ENCODE results near the gene PMM1.
A peak's percentile ranks its signal among the peaks of the same experiment; 100 is the strongest.
"Not testable (repeated sequence)": the region's sequence is repeated elsewhere in the genome, so short reads cannot be mapped to it uniquely, and the experiment has no call there.

PMM1 gene

DNA sequence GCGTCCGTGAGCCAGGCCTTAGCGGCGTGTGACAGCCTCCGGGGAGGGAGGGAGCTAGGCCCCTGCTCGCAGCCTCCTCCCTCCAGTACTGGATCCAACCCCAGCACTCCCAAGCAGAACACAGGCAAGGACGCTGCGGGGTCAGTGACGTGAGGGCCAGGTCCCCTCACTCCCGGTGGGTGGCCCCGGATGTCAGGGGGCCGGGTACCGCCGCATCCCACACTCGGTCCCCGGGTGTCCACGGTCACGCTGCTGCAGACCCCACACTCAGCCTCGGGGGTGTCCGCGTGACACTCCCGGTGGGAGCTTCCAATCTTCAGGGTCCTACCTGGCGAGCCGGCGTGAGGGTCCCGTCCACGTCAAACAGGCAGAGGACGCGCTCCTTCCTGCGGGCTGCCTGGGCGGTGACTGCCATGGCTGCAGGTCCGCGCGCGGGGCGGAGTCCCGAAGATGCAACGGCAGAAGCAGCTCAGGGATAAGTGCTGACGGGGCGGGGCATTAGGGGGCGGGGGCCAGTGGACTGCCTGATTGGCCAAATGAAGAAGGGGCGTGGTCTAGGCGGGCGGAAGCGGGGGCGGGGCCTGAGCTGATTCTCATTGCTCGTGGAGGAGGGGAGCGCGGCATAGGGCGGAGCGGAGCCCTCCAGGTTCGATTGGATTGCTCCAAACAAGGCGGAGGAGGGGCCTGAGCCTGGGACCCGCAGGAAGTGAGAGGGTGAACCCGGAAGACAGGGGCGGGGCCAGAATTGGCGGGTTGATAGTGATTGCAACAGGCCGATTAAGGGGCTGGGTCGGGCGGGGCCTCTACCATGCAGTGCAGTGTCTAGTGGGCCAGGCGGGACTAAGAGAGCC is at the start of gene PMM1:
Gene PMM1, minus strand, starts transcription at position 450 of the 851 bp plus-strand sequence. Its CDS starts 35 bp downstream, at position 415.
- peak; percentile 100 for DNase-seq

DNA sequence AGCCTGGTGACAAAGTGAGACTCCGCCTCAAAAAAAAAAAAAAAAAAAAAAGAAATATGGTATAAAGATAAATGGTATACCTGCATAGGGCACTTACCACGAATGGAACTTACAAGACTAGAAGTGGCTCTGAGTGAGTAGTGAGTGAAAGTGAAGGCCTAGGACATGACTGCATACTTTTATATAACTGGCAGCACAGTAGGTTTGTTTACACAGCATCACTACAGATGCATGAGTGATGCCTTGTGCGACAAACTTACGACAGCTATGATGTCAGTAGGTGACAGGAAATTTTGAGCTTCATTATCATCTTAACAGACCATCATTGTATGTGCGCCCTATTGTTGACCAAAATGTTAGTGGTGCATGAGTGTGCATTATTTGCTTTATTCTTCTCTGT is 49.1 kb upstream of the PMM1 start:
- no peak for DNase-seq

DNA sequence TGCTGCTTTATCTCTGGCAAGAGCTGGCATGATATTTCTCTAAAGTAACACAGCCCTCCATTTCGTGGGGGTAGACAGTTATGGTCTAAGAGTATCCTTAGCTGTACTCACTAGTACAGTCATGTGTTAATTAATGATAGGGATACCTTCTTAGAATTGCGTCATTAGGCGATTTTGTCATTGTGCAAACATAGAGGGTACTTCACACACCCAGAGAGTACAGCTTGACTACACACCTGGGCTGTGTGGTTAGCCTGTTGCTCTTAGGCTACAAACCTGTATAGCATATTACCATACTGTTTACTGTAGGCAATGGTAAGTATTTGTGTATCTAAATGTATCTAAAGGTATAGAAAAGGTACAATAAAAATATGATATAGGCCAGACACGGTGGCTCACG is 48.5 kb upstream of the PMM1 start:
- no peak for DNase-seq

DNA sequence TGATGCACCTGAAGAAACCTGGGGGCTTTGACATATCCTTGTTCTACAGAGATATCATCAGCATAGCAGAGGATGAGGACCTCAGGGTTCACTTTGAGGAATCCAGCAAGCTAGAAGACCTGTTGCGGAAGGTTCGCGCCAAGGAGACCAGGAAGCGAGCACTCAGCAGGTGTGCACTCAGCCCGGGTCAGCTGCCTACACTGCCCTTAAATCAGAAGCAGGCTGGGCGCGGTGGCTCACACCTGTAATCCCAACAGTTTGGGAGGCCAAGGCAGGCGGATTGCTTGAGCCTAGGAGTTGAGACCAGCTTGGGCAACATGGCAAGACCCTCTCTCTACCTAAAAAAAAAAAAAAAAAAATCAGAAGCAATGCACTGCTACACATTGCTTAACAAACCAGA is 48.0 kb upstream of the PMM1 start:
- not testable (repeated sequence) for DNase-seq

DNA sequence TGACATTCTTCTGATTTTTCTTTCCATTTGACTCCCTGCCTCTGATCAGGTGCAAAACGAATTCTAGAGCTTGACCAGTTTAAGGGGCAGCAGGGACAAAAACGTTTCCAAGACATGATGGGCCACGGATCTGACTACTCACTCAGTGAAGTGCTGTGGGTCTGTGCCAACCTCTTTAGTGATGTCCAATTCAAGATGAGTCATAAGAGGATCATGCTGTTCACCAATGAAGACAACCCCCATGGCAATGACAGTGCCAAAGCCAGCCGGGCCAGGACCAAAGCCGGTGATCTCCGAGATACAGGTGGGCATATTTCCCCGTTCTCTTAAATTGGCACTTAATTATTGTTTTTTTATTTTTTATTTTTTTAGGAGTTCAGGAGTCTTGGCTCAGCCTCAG is 46.8 kb upstream of the PMM1 start:
- DNase-seq: no peak

DNA sequence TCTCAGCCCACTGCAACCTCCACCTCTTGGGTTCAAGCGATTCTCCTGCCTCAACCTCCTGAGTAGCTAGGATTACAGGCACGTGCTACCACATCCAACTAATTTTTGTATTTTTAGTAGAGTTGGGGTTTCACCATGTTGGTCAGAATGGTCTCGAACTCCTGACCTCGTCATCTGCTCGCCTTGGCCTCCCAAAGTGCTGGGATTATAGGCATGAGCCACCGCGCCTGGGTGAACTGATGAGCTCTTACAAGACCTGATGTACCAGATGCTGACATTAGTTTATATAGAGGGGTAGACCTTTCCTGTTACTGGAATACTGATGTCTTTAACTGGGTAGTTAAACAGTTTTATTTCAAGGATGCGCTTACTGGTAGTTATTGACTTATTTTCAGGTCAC is 45.0 kb upstream of the PMM1 start:
- not testable (repeated sequence) for DNase-seq

DNA sequence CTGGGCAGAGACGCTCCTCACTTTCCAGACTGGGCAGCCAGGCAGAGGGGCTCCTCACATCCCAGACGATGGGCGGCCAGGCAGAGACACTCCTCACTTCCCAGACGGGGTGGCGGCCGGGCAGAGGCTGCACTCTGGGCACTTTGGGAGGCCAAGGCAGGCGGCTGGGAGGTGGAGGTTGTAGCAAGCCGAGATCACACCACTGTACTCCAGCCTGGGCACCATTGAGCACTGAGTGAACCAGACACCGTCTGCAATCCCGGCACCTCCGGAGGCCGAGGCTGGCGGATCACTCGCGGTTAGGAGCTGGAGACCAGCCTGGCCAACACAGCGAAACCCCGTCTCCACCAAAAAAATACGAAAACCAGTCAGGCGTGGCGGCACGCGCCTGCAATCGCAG is 42.0 kb upstream of the PMM1 start:
- DNase-seq: not testable (repeated sequence)

DNA sequence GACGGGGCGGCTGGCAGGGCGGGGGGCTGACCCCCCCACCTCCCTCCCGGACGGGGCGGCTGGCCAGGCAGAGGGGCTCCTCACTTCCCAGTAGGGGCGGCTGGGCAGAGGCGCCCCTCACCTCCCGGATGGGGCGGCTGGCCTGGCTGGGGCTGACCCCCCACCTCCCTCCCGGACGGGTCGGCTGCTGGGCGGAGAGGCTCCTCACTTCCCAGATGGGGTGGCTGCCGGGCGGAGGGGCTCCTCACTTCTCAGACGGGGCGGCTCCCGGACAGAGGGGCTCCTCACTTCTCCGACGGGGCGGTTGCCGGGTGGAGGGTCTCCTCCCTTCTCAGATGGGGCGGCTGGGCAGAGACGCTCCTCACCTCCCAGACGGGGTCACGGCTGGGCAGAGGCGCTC is 41.5 kb upstream of the PMM1 start:
- not testable (repeated sequence) for DNase-seq

DNA sequence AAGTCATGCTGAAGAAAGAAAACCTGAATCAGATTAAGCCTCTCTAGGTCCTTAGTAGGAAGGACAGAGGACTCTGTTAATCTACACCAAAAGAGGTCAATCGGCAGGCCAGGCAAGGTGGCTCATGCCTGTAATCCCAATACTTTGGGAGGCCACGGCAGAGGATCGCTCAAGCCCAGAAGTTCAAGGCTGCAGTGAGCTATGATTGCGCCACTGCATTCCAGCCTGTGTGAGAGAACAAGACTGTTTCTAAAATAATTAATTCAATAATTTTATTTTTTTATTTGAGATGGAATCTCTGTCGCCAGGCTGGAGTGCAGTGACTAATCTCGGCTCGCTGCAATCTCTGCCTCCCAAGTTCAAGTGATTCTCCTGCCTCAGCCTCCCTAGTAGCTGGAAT is 35.9 kb upstream of the PMM1 start:
- no peak for DNase-seq

DNA sequence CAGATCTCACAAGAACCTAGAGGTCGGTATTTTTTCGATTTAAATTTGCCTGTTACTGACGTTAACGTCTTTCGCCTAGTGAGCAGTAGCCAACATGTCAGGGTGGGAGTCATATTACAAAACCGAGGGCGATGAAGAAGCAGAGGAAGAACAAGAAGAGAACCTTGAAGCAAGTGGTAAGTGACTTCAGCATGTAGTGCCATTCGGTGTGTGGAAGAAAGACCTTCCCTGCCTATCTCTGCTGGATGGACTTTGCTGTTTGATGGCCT is 32.2 kb upstream of the PMM1 start:
- no peak for DNase-seq

DNA sequence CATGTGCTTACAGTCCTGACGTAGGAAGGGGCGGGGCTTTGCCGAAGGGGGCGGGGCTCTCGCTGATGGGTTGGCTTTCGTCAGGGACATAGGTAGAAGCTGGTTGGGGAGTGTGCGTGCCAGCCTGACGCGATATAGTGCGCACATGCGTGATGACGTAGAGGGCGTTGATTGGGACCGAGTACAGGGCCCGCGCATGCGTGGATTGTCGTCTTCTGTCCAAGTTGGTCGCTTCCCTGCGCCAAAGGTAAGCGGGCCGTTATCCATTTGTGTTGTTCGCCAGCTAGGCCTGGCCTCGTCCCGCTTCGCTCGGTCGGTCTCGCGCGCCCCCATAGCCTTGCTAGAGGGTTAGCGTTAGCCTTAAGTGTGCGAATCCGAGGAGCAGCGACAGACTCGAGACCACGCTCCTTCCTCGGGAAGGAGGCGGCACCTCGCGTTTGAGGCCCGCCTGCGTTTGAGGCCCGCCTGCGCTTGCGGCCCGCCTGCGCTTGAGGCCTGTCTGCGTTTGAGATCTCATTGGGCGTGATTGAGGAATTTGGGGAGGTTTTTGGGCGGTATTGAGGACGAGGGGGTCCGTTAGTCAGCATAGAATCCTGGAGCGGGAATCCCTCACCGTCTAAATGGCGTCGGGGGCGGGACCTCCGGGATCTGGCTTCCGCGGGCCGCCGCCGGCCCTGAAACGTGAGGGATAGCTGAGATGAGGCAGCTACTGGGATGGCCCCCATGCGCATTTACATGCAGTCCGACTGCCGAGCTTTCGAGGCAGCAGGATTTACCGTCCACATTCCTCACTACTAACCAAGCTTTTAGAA is 31.7 kb upstream of the PMM1 start, which contains the start of gene XRCC6:
Gene XRCC6, plus strand, starts transcription at position 197 of the 812 bp plus-strand sequence. CDS start 710 bp downstream, outside the sequence.
- DNase-seq: peak; percentile 100

DNA sequence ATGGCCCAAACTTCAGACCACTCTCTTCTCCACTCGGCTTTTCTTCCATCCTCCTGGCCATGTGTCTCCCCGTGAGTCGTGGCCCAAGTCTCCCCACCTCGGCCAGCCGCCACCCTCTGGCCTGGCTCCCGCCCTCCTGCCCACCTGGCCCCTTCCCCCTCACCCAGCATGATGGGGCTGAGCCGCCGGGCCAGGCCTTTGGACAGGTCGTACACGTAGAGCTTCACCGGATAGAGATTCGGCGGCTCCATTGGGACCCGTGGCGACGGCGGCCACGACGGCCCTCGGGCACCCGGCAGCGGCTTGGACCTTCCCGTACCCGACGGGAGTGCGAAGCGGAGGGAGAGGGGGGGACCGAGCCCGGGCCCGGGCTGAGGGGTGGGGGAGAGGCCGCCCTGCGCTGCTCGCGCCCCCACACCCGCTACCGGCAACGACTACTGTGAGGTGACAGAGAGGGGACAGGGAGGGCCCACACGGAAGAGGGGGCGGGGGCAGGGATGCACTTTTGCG is 31.0 kb upstream of the PMM1 start, which contains the start of gene DESI1:
Gene DESI1, minus strand, starts transcription at position 455 of the 510 bp plus-strand sequence. Its CDS starts 204 bp downstream, at position 251.
- no peak for DNase-seq

DNA sequence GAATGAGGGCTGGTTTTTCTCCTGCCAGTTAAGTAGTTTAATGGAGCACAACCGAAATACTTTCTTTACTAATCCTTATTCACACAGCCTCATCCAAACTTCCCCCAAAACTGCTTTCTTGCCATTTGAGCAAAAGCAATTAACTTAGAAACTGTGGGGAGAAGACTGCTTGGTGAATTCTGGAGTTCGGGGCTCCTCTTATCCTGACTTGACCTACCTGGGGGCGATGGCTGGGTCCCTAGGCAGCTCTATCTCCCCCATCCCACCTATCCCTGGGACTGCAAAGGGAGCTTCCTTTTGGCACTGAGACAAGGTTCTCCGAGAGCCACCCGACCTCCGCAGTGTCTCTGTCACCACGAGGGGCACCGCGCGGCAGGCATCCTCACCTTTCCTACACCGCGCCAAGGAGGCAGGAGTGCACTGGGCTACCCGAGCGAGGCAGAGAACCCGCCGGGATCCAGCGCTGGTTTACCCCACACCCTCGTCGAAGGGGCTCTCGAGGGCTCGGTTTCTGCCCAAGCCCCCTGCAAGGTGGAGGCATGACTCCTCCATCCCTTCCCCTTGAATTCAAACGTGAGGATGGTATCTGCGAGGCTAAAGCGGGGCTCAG is 30.4 kb upstream of the PMM1 start:
- peak; percentile 44 for DNase-seq

DNA sequence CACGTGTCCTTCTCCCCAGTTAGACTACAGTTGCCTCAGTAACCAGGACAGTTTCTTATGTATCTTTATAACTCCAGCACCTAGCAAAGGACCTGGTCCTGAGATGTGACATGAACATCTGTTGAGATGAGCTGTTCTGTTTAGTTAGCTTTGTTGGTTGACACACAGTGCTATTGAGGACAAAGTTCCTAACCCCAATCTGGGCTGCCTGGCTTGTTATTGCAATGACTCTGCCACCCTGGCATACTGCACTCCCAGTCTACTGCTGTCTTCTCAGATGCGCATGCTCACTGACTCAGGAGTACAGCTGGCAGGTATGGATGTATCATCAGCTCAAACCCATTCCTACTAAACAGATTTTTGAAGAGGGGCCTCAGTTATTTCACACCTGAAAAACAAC is 23.8 kb upstream of the PMM1 start:
- no peak for DNase-seq

DNA sequence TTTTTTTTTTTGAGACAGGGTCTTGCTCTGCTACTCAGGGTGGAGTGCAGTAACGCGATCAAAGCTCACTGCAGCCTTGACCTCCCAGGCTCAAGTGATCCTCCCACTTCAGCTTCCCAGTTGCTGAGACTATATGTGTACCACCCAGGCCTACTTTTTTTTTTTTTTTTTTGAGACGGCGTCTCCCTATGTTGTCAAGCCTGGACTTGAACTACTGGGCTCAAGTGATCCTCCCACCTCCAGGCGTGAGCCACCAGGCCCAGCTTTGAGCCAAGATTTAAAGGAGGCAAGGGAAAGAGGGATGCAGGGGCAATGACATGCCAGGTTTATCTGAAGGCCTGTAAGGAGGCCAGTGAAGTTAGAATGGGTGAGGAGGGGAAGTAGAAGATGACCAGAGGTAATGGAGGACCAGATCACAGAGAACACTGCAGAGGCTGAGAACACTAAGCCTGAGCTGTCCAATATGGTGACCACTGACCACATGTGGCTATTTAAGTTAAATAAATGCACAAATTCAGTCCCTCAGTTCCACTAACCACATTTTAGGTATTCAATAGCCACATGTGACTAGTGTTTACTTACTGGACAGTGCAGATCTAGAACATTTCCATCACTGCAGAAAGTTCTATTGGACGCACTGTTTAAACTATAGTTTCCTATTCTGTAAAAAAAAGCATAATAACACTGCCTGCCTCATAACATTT is 23.1 kb upstream of the PMM1 start:
- DNase-seq: no peak

DNA sequence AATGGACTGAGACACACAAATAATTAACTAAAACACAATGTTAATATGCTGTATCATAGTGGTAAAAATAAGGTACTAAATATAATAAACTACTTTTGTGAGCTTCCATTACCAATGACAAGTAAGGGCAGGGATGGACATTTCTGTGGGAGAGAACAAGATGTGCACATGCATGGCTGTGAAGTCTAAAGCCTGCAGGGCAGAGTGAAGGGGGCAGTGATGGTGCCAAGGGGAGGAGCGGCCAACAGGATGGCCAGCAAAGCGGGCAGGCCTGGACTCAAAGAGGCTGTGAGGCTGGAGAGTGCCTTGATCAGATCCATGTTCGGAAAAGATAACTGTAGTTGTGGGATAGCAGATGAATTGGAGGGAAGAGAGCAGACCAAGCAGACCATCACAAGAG is 18.7 kb upstream of the PMM1 start:
- no peak for DNase-seq

DNA sequence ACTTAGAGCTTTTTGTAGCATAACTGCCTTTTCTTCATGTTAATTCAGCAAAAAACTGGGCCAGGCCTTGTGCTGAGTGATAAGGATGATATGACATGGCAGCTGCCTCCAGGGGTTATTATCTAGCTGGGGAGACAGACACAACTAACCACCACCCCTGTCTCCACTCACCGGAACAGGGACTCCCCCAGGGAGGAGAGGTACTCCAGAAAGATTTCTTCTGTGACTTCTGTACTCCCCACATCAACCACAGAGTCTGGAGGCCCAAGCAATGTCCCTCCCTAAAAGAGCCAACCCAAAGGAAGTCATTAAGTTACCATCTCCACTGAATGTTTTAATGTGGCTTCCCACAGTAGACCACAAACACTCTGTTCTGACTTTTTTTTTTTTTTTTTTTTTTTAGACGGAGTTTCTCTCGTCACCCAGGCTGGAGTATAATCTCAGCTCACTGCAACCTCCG is 14.3 kb upstream of the PMM1 start:
- peak; percentile 87 for DNase-seq

DNA sequence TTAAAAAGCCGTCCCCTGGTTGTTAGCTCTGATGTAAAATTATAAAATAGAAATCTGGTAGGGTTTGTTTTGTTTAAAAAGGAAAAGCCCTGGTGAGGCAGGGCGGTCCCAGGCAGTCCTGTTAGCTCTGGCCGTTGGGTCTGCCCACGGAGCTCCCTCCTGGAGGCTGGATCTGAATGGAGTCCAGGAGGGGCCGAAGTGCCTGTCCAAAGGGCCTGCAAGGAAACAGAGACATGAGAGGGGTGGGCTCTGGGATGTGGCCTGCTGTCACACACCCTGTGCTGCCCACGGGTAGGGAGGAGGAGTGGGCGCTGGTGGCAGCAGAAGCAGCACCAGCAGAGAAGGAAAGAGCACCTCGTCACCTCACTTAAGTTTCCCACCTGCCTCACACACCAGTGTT is 11.3 kb upstream of the PMM1 start:
- no peak for DNase-seq

DNA sequence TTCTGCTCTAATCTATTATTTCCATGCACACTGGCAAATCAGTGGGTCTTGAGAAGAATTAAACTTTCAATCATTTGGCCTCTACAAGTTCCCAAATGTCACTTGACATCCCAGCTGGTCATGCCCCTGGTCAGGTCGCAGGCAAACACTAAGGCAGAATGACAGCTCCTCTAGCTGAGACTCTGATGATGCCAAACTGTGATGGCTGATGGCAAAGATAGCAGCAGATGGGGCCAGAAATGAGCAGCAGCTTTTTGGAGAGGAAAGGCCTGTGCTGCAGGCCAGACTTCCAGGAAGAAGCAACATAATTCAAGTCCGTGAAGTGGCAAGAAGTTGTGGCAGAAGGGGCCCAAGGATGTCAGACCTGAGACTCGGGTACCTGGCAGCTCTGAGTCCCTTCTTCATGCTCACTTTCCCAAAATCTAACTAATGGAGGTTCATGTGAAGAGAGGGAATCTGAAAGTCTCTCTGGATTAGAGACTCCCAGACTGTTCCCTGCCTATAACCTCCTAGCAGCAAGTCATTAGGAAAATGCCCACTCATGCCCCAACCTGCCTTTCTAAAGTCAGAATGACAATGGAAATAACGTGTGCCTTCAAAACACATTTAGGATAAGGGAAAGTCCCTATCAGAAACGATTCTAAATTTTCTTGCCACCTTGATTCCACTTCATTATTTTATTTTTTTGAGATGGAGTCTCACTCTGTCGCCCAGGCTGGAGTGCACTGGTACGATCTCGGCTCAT is 9.4 kb upstream of the PMM1 start:
- no peak for DNase-seq

DNA sequence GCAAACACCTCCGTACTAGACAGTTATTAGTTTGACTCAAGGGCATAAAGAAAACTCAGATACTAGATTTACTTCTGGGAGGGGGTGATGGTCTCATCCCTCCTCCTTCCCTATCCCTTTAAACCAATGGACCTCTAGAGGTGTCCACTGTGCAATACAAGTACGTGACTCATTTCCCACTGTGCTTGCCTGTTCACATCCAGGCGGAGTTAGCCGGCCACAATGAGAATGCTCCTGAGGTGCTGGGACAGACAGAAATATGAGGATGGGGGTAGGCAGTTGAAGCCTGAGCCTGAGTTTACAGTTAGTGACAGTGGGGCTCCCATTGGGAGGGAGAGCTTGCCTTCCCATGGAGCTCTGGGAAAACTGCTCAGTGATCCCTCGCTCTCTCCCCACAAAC is 8.4 kb upstream of the PMM1 start:
- DNase-seq: no peak

DNA sequence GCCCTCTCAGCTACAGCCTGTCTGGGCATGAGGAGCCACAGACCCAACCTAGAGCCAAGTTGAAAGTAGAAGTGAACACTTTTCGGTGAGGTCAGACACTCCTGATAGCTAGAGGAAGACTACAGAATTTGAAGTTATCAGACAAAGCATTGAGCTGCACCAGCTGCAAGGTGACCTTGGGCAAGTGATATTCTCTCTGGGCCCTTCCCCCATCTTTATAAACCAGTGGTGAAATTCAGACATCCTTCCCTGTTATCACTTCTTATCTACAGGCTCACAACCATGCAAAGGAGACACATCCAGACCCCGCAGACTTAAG is 8.0 kb upstream of the PMM1 start:
- DNase-seq: no peak
